Measurements from ENCODE around the gene SAMD10. TPM values are rescaled to one million over a fixed set of nuclear protein-coding genes. Genes with fewer than 3 reads are reported as not detected.

Gene SAMD10
- total RNA-seq, 1 experiment from 2014 or later, result 5.7 TPM

GRCh38 chr20:63968136-63968927 lies 11.1 kb downstream of the SAMD10 start:
- H3K27ac ChIP-seq (ENCODE audit: insufficient read length, low read depth, low read length), result no peak overlapping the region
- no peak overlapping the region for H2BK15ac ChIP-seq (ENCODE audit: low read depth, low read length)
- no peak overlapping the region for H3T11ph ChIP-seq (ENCODE audit: low read length)
- H2BK5ac ChIP-seq (ENCODE audit: insufficient read length, low read length), result no peak overlapping the region
- Mint-ChIP-seq H3K9me3 (peaks cover 2 to 10% of the 10 kb centered on the region in 2 experiments; a peak in 3 of 5 replicates), H3K27me3 (ENCODE audit: low read depth) (peaks cover 14% of the 10 kb centered on the region), H3K4me1 (peaks cover 14 to 17% of the 10 kb centered on the region in 2 experiments), H3K4me3 (peak overlapping the region; percentile 82 to 85), H3K27ac (no peak overlapping the region; a peak in 1 of 7 replicates), H3K36me3 (ENCODE audit: insufficient read depth in 1 of 3, low read depth in 3 of 3) (peaks cover 9 to 41% (median 32%) of the 10 kb centered on the region in 3 experiments)
- no peak for TF ChIP-seq CTCF (conservative IDR thresholded peaks at IDR 0.05)
- H3K27me3 ChIP-seq (ENCODE audit: insufficient read depth, low read length), result no peaks in the 10 kb centered on the region; the same call in 1 of the 2 replicates
- H4K20me1 ChIP-seq (ENCODE audit: control insufficient read depth, insufficient read depth, insufficient read length), result no peaks in the 10 kb centered on the region
- no CpG with 5 or more reads among the region's 14 CpGs for WGBS (ENCODE audit: extremely low coverage, insufficient read length, low lambda C conversion rate)
- H2AFZ ChIP-seq (ENCODE audit: low read length), result no peak overlapping the region
- no peak overlapping the region for H3K9ac ChIP-seq (ENCODE audit: extremely low read depth, insufficient read length, low read length)
- H3K14ac ChIP-seq (ENCODE audit: insufficient read depth, low read length), result no peak overlapping the region; the same call in 1 of the 2 replicates
- no peak overlapping the region for H3K4ac ChIP-seq (ENCODE audit: low read depth, low read length)
- H3K23ac ChIP-seq (ENCODE audit: insufficient read length, low read depth, low read length), result no peak overlapping the region
- no peak overlapping the region for H2AK5ac ChIP-seq (ENCODE audit: insufficient read length, low read length)
- H2BK12ac ChIP-seq (ENCODE audit: insufficient read length, low read depth, low read length), result no peak overlapping the region
- H3K23me2 ChIP-seq (ENCODE audit: insufficient read length, low read depth, low read length, poor library complexity, severe bottlenecking), result peaks cover 11% of the 10 kb centered on the region
- peak overlapping the region; percentile 49 for H3K4me2 ChIP-seq (ENCODE audit: insufficient read depth, insufficient read length, low read length)
- peak; percentile 23 for DNase-seq
- peaks cover 40% of the 10 kb centered on the region for H3K9me3 ChIP-seq (ENCODE audit: control insufficient read depth, low read depth, low read length)
- no peak overlapping the region for H4K5ac ChIP-seq (ENCODE audit: insufficient read length, low read depth, low read length)
- H3K4me1 ChIP-seq (ENCODE audit: insufficient read depth, low read length), result no peaks in the 10 kb centered on the region; the same call in 1 of the 2 replicates
- no peaks in the 10 kb centered on the region for H3K79me1 ChIP-seq (ENCODE audit: insufficient read depth, low read depth, low read length, poor library complexity, severe bottlenecking)
- no peak overlapping the region for H4K91ac ChIP-seq (ENCODE audit: insufficient read length, low read depth, low read length)
- no peak overlapping the region for H2BK20ac ChIP-seq (ENCODE audit: low read depth, low read length, poor library complexity, severe bottlenecking)
- H3K56ac ChIP-seq (ENCODE audit: insufficient read length, low read depth, low read length), result no peak overlapping the region
- H3K18ac ChIP-seq (ENCODE audit: insufficient read length, low read depth, low read length), result no peak overlapping the region
- H3K79me2 ChIP-seq (ENCODE audit: insufficient read depth, low read length), result no peaks in the 10 kb centered on the region
- H4K8ac ChIP-seq (replicated peaks; ENCODE audit: insufficient read length, low read depth, low read length), result no peak overlapping the region
- no peak overlapping the region for H2BK120ac ChIP-seq (ENCODE audit: low read depth, low read length, poor library complexity, severe bottlenecking)

All from H9 (cell line).